Left ventricle myocardium inferior (tissue), 1 donor: ENCODE data around the gene C1orf210. TPM values are rescaled to one million over a fixed set of nuclear protein-coding genes. Genes with fewer than 3 reads are reported as not detected.

Experiments used
- DNase-seq: peaks from one replicate; pipeline ENCODE4 v3.0.0-alpha.2; 2020
- H3K27ac ChIP-seq: fragments of 200-600 bp; replicated peaks from 2 replicates; pipeline ENCODE4 v1.8.0; 2021
- H3K27me3 ChIP-seq: fragments of 200-600 bp; 2 replicates; pipeline ENCODE4 v1.8.0; 2021; ENCODE audit warnings: low read depth
- H3K36me3 ChIP-seq: fragments of 200-600 bp; 2 replicates; pipeline ENCODE4 v1.8.0; 2021
- H3K4me1 ChIP-seq: fragments of 200-600 bp; 2 replicates; pipeline ENCODE4 v1.8.0; 2021
- H3K4me3 ChIP-seq: fragments of 200-600 bp; 2 replicates; pipeline ENCODE4 v1.8.0; 2021; ENCODE audit warnings: mild to moderate bottlenecking, moderate library complexity
- H3K9me3 ChIP-seq: fragments of 200-600 bp; replicated peaks from 2 replicates; pipeline ENCODE4 v1.8.0; 2021
- CTCF ChIP-seq: fragments of 200-600 bp; IDR thresholded peaks from 2 replicates; pipeline ENCODE4 v1.8.0; 2021; ENCODE audit warnings: antibody characterized with exemption, mild to moderate bottlenecking, borderline replicate concordance
- intact Hi-C: fragments of 100-400 bp; cut with micrococcal nuclease; formaldehyde crosslinking; loops from one replicate; pipeline ENCODE4 v1.11.0; 2022
- total RNA-seq: library from RNA; stranded (reverse); fragmentation: NEBNext Ultra II Directional; extraction: Animal tissue kit (Norgen Biotek cat#: 25700); gene quantifications from one replicate; pipeline ENCODE4 v1.2.1, GENCODE V29; 2021
- donor health status: DM: no; HTN: yes; CAD: no; lungs with severe emphysema.

The C1orf210 gene
- total RNA-seq, 1 donor from 2014 or later = not detected

GRCh38 chr1:43267291-43267805 lies 18.0 kb downstream of the C1orf210 start:
- H3K36me3 ChIP-seq = no peaks in the 10 kb centered on the region
- peaks cover 11% of the 10 kb centered on the region for H3K27me3 ChIP-seq
- no peak overlapping the region for H3K27ac ChIP-seq
- DNase-seq = no peak
- H3K4me1 ChIP-seq = peaks cover 7% of the 10 kb centered on the region
- no peak for TF ChIP-seq CTCF
- peaks cover 10% of the 10 kb centered on the region for H3K9me3 ChIP-seq
- no peak overlapping the region for H3K4me3 ChIP-seq
- intact Hi-C loops = no loop called here

- no peak for TF ChIP-seq CTCF
- peaks cover 11% of the 10 kb centered on the region for H3K27me3 ChIP-seq
- no peak for DNase-seq
- intact Hi-C loops = no loop called here
- H3K27ac ChIP-seq = no peak overlapping the region
- no peak overlapping the region for H3K4me3 ChIP-seq
- H3K4me1 ChIP-seq = peaks cover 7% of the 10 kb centered on the region
- H3K36me3 ChIP-seq = no peaks in the 10 kb centered on the region
- peaks cover 10% of the 10 kb centered on the region for H3K9me3 ChIP-seq
These were observed 18.5 kb downstream of the C1orf210 start for GRCh38 chr1:43266881-43267280.

GRCh38 chr1:43265431-43265830 lies 19.9 kb downstream of the C1orf210 start:
- Histone ChIP-seq H3K4me3 (no peak overlapping the region), H3K36me3 (no peaks in the 10 kb centered on the region), H3K9me3 (peaks cover 10% of the 10 kb centered on the region), H3K27ac (no peak overlapping the region), H3K4me1 (peaks cover 3% of the 10 kb centered on the region), H3K27me3 (peaks cover 2% of the 10 kb centered on the region)
- no peak for DNase-seq
- no peak for TF ChIP-seq CTCF
- intact Hi-C loops = no loop called here

- no peak overlapping the region for H3K27ac ChIP-seq
- H3K4me1 ChIP-seq = peaks cover 24% of the 10 kb centered on the region
- TF ChIP-seq CTCF = no peak
- no peak overlapping the region for H3K4me3 ChIP-seq
- no peaks in the 10 kb centered on the region for H3K36me3 ChIP-seq
- intact Hi-C loops = no loop called here
- DNase-seq = no peak
- H3K9me3 ChIP-seq = peaks cover 8% of the 10 kb centered on the region
- no peaks in the 10 kb centered on the region for H3K27me3 ChIP-seq
These were observed 27.0 kb downstream of the C1orf210 start for GRCh38 chr1:43258370-43258769.

GRCh38 chr1:43256675-43257570 lies 28.5 kb downstream of the C1orf210 start:
- no peak for TF ChIP-seq CTCF
- Histone ChIP-seq H3K27ac (no peak overlapping the region), H3K27me3 (no peaks in the 10 kb centered on the region), H3K4me1 (peaks cover 24% of the 10 kb centered on the region), H3K9me3 (no peaks in the 10 kb centered on the region), H3K36me3 (no peaks in the 10 kb centered on the region), H3K4me3 (no peak overlapping the region)
- intact Hi-C loops = no loop called here
- no peak for DNase-seq
